ENCODE results near the gene TICRR. TPM values are rescaled to one million over a fixed set of nuclear protein-coding genes. Genes with fewer than 3 reads are reported as not detected.
"Not testable (repeated sequence)": the region's sequence is repeated elsewhere in the genome, so short reads cannot be mapped to it uniquely, and the experiment has no call there.

The TICRR gene
- total RNA-seq, 1 donor from 2014 or later: 0.47 TPM

- no peak for DNase-seq (ENCODE audit: low spot score)
Measured at GRCh38 chr15:89566181-89566580, 9.1 kb upstream of the TICRR start.

- DNase-seq (ENCODE audit: low spot score): no peak
Measured at GRCh38 chr15:89566621-89567294, 8.5 kb upstream of the TICRR start.

DNA sequence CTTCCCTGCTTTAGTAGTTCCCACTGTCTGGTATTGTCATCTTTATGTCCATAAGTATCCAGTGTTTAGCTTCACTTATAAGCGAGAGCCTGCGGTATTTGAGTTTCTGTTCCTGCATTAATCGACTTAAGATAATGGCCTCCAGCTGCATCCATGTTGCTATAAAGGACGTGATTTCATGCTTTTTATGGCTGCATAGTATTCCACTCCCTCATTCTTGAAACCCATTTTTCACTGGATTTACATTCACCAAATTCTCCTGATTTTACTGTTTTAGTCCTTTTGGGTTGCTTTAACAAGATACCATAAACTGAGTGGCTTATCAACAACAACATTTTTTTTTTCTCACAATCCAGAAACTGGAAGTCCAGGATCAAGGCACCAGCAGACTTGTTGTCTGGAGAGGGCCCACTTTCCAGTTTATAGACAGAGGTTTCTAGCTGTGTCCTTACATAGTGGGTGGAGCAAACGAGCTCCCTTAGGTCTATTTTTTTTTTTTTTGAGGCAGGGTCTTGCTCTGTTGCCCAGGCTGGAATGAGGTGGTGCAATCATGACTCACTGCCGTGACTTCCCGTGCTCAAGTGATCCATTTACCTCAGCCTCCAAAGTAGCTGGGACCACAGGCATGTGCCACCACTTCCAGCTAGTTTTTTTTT, 6.1 kb upstream of the TICRR start:
- no peak for DNase-seq (ENCODE audit: low spot score)

DNA sequence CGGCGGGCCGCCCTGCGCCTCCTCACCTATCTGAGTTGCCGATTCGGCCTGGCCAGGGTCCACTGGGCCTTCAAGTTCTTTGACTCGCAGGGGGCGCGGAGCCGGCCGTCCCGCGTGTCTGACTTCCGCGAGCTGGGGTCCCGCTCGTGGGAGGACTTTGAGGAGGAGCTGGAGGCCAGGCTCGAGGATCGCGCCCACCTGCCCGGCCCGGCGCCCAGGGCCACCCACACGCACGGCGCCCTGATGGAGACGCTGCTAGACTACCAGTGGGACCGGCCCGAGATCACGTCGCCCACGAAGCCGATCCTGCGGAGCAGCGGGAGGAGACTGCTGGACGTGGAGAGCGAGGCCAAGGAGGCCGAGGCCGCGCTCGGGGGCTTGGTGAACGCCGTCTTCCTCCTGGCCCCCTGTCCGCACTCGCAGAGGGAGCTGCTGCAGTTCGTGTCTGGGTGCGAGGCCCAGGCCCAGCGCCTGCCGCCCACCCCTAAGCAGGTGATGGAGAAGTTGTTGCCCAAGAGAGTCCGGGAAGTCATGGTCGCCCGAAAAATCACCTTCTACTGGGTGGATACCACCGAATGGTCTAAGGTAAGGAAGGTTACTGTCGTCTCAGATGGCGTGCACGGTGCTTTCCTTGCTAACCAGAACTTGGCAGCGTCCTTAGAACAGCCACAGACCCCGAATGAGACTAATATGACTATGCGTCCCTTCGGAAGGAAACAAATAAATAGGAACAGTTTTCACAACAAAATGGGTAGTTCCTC, 567 bp downstream of the TICRR start:
- no peak for DNase-seq (ENCODE audit: low spot score)

DNA sequence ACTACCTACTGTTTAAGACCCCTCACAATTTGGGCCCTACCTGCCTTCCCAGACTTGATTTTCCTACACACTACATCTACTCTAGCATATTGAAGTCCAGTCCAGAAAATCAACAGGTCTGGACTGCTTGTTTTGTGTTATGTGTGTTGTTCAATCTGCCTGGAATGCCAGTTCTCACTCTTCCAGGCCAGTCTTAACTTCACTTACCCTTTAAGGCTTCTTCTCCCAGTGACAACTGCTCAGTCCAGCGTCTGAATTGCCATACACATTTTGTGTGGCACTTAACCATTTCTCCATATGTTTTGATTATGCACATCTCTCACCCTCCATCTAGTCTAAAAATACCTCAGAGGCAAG, 1.1 kb downstream of the TICRR start:
- no peak for DNase-seq (ENCODE audit: low spot score)

DNA sequence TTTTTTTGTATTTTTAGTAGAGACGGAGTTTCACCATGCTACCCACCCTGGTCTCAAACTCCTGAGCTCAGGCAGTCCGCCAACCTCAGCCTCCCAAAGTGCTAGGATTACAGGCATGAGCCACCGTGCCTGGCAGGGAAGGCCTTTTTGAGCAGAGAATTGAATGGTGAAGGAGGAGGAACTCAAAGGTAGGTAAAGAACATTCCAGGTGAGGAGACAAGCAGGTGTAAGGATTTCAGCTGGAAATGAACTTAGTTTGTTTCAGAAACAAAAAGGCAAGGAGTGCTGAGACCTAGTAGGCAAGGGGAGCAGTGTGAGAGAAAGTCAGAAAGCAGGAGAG, 2.5 kb downstream of the TICRR start:
- no peak for DNase-seq (ENCODE audit: low spot score)

DNA sequence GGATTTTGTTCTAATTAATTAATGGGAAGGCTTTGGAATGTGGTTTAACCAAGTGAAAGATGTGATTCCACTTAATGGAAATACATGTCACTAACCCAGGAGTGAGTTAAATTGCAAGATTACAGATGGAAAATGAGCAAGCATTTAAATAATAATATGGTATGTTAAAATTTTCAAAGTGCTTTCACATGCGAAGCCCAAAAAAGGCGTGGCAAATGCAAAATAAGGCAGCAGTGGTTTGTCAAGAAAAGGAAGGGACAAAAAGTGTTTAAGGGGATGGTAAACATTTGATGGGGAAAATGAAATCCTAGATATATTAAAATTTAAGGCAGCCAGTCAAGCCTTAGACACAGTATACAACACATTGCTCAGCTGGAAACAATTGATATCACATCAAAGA, 2.9 kb downstream of the TICRR start:
- DNase-seq (ENCODE audit: low spot score): no peak

GRCh38 chr15:89580747-89581146, 5.5 kb downstream of the TICRR start:
- DNase-seq (ENCODE audit: low spot score): not testable (repeated sequence)

GRCh38 chr15:89586651-89587050, 11.4 kb downstream of the TICRR start:
- DNase-seq (ENCODE audit: low spot score): no peak

- no peak for DNase-seq (ENCODE audit: low spot score)
Measured at GRCh38 chr15:89587955-89588354, 12.7 kb downstream of the TICRR start.

- no peak for DNase-seq (ENCODE audit: low spot score)
Measured at GRCh38 chr15:89591834-89592233, 16.6 kb downstream of the TICRR start.

DNA sequence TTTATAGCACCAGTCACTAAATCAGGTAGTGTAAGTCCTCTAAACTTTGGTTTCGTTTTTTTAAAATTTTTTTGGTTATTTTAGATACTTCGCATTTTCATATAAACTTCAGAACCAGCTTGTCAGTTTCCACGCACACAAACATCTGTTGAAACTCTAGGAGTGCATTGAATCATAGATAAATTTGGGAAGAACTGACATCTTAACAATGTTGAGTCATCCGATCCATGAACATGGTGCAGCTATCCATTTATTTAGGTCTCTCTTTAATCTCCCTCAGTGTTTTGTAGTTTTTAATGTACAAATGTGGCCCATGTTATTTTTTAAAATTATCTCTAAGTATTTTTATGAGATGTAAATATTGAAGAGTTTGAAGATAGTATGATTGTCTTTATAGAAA, 17.7 kb downstream of the TICRR start:
- DNase-seq (ENCODE audit: low spot score): no peak

- no peak for DNase-seq (ENCODE audit: low spot score)
Measured at GRCh38 chr15:89599021-89599420, 23.8 kb downstream of the TICRR start.

DNA sequence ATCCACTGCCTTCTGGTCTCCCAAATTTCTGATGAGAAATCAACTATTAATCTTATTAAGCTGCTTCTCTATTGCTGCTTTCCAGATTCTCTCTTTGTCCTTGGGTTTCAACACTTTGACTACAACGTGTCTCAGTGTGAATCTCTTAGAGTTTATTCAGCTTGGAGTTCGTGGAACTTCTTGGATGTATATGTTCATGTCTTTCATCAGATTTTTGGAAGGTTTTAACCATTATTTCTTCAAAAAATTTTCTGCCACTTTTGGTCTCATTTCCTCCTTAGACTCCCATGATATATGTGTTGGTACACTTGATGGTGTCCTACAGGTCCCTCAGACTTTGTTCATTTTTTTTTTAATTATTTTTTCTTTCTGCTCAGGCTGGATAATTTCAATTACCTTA, 36.0 kb downstream of the TICRR start:
- DNase-seq (ENCODE audit: low spot score): no peak

GRCh38 chr15:89613031-89613430, 37.8 kb downstream of the TICRR start:
- no peak for DNase-seq (ENCODE audit: low spot score)

- DNase-seq (ENCODE audit: low spot score): no peak
Measured at GRCh38 chr15:89614164-89614563, 38.9 kb downstream of the TICRR start.

- no peak for DNase-seq (ENCODE audit: low spot score)
Measured at GRCh38 chr15:89615135-89615534, 39.9 kb downstream of the TICRR start.

- DNase-seq (ENCODE audit: low spot score): no peak
Measured at GRCh38 chr15:89616228-89616627, 41.0 kb downstream of the TICRR start.

DNA sequence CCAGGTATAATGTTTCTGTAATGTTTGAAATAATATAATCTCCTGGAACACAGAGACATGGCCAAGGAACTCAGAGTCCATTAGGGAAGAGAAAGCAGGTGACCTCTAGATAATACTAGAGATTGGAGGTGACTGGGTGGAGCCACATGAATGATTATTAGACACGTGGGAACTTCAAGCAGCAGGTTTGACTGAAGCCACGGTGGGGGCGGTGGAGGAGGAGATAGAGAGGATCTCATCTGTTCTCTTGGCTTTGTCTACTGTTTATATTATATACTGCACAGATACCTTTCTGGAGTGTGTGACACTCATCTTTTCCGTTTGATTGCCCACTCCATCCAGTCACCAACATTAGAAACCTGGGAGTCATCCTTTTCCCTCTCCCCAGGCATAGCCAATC, 46.3 kb downstream of the TICRR start:
- DNase-seq (ENCODE audit: low spot score): no peak

- DNase-seq (ENCODE audit: low spot score): no peak
Measured at GRCh38 chr15:89623165-89623564, 47.9 kb downstream of the TICRR start.

GRCh38 chr15:89625716-89626115, 50.4 kb downstream of the TICRR start:
- DNase-seq (ENCODE audit: low spot score): no peak

- DNase-seq (ENCODE audit: low spot score): no peak
Measured at GRCh38 chr15:89627256-89627970, 52.1 kb downstream of the TICRR start.

- no peak for DNase-seq (ENCODE audit: low spot score)
Measured at GRCh38 chr15:89628301-89628700, 53.0 kb downstream of the TICRR start.

Data from ureter (tissue), 1 donor.